Neural progenitor cell (in vitro differentiated cells): Measurements from ENCODE around the gene IMP3.

Source experiments
- CTCF ChIP-seq: fragments of 200-600 bp; sonication (generic); IDR thresholded peaks from 2 replicates; pipeline ENCODE4 v1.5.1; 2017; ENCODE audit warnings: antibody characterized with exemption, mild to moderate bottlenecking
- EZH2phosphoT487 ChIP-seq: fragments of 200-600 bp; sonication (generic); IDR thresholded peaks from 2 replicates; pipeline ENCODE4 v1.6.1; 2017; ENCODE audit warnings: antibody characterized with exemption

- TF ChIP-seq CTCF (no peak), EZH2phosphoT487 (no peak)
Measured at GRCh38 chr15:75637245-75638009, 2.6 kb downstream of the IMP3 start.
